ENCODE measurements around the gene TMTC3. TPM values are rescaled to one million over a fixed set of nuclear protein-coding genes. Genes with fewer than 3 reads are reported as not detected.

TMTC3 gene
- 10 to 100 TPM in 1 of 2 donors, 1 to 10 TPM in 1; 8.1 to 28.2 TPM for total RNA-seq
- polyA plus RNA-seq: 1 to 10 TPM; 3.0 to 4.6 TPM

GRCh38 chr12:88141774-88142609 is at the start of gene TMTC3, which contains the start of gene CEP290:
Gene TMTC3 (plus strand): TSS chr12:88142307. CDS start chr12:88148316, 6,009 bp downstream.
Gene CEP290 (minus strand): TSS chr12:88142088. CDS start chr12:88141307, 781 bp downstream.
- under 1% methylated on average over 49 of the region's 49 CpGs for WGBS

More at GRCh38 chr12:88141774-88142609, at the start of gene TMTC3, which contains the start of gene CEP290:
- TF ChIP-seq TAF1 (conservative IDR thresholded peaks at IDR 0.05) (peak; percentile 21), GABPA (IDR thresholded peaks at IDR 0.05 in 1 of 2, conservative IDR thresholded peaks at IDR 0.05 in 1 of 2) (peak in 1 of 2 donors; percentile 81), SP1 (IDR thresholded peaks at IDR 0.05) (peak; percentile 88), HNF4A (conservative IDR thresholded peaks at IDR 0.05) (peak; percentile 93 to 94), FOXA1 (IDR thresholded peaks at IDR 0.05) (peak; percentile 65), EGR1 (IDR thresholded peaks at IDR 0.05; ENCODE audit: low read depth in 2 of 2) (peak in 1 of 2 donors; percentile 55), YY1 (IDR thresholded peaks at IDR 0.05) (peak; percentile 95), HNF4G (IDR thresholded peaks at IDR 0.05) (peak; percentile 60), NR2F2 (IDR thresholded peaks at IDR 0.05) (peak; percentile 26), JUND (IDR thresholded peaks at IDR 0.05) (peak; percentile 84 to 86), ATF3 (IDR thresholded peaks at IDR 0.05) (peak; percentile 32), RXRA (IDR thresholded peaks at IDR 0.05) (peak; percentile 72 to 74), RAD21 (IDR thresholded peaks at IDR 0.05) (peak; percentile 35 to 55), REST (IDR thresholded peaks at IDR 0.05) (peak; percentile 60), FOXA2 (IDR thresholded peaks at IDR 0.05) (peak; percentile 13)
- TF ChIP-seq, protein P1, sequence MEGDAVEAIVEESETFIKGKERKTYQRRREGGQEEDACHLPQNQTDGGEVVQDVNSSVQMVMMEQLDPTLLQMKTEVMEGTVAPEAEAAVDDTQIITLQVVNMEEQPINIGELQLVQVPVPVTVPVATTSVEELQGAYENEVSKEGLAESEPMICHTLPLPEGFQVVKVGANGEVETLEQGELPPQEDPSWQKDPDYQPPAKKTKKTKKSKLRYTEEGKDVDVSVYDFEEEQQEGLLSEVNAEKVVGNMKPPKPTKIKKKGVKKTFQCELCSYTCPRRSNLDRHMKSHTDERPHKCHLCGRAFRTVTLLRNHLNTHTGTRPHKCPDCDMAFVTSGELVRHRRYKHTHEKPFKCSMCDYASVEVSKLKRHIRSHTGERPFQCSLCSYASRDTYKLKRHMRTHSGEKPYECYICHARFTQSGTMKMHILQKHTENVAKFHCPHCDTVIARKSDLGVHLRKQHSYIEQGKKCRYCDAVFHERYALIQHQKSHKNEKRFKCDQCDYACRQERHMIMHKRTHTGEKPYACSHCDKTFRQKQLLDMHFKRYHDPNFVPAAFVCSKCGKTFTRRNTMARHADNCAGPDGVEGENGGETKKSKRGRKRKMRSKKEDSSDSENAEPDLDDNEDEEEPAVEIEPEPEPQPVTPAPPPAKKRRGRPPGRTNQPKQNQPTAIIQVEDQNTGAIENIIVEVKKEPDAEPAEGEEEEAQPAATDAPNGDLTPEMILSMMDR (IDR thresholded peaks at IDR 0.05; ENCODE audit: low read depth, low read length, missing input control): no peak
- TF ChIP-seq, protein P2, sequence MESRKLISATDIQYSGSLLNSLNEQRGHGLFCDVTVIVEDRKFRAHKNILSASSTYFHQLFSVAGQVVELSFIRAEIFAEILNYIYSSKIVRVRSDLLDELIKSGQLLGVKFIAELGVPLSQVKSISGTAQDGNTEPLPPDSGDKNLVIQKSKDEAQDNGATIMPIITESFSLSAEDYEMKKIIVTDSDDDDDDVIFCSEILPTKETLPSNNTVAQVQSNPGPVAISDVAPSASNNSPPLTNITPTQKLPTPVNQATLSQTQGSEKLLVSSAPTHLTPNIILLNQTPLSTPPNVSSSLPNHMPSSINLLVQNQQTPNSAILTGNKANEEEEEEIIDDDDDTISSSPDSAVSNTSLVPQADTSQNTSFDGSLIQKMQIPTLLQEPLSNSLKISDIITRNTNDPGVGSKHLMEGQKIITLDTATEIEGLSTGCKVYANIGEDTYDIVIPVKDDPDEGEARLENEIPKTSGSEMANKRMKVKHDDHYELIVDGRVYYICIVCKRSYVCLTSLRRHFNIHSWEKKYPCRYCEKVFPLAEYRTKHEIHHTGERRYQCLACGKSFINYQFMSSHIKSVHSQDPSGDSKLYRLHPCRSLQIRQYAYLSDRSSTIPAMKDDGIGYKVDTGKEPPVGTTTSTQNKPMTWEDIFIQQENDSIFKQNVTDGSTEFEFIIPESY (IDR thresholded peaks at IDR 0.05): peak; percentile 96
- TF ChIP-seq, protein P3, sequence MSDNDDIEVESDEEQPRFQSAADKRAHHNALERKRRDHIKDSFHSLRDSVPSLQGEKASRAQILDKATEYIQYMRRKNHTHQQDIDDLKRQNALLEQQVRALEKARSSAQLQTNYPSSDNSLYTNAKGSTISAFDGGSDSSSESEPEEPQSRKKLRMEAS (IDR thresholded peaks at IDR 0.05): peak; percentile 83
- Histone ChIP-seq H3K9me3 (ENCODE audit: control insufficient read depth in 4 of 4, low read length in 3 of 4) (no peaks in the 10 kb centered on the region), H3K4me1 (ENCODE audit: control insufficient read depth in 4 of 4, insufficient read depth in 4 of 4, low read length in 3 of 4) (peaks cover 4 to 17% (median 11%) of the 10 kb centered on the region in 4 donors), H3K27ac (ENCODE audit: low read depth in 1 of 2, low read length in 2 of 2) (peak within 1 kb of the TSS; percentile 58 to 75), H3K9ac (ENCODE audit: low read depth in 1 of 2, low read length in 2 of 2) (peak within 1 kb of the TSS; percentile 66 to 78), H3K27me3 (ENCODE audit: control insufficient read depth in 4 of 4, insufficient read depth in 4 of 4, low read length in 3 of 4) (no peaks in the 10 kb centered on the region), H3K36me3 (ENCODE audit: control insufficient read depth in 4 of 4, insufficient read depth in 3 of 4, low read depth in 1 of 4, low read length in 3 of 4) (no peaks in the 10 kb centered on the region), H3K4me3 (ENCODE audit: low read depth in 1 of 3, low read length in 3 of 3) (peak within 1 kb of the TSS; percentile 64 to 94 (median 83))
- DNase-seq (ENCODE audit: low spot score): peak; percentile 88

Measured in liver (tissue), 9 donors.